B cell (primary cell): ENCODE results near the gene PGF.

Experiments
- EZH2 ChIP-seq: IDR thresholded peaks from 2 replicates; pipeline ENCODE4 v1.6.1; 2012; ENCODE audit warnings: borderline replicate concordance, low read depth, mild to moderate bottlenecking, moderate library complexity, low read length; ENCODE audit not compliant: insufficient read depth, poor library complexity, severe bottlenecking
- TF ChIP-seq, protein P1 (sequence below): fragments of 200-600 bp; IDR thresholded peaks from one replicate; pipeline ENCODE4 v1.8.0; 2022; ENCODE audit warnings: antibody characterized with exemption, mild to moderate bottlenecking

DNA sequence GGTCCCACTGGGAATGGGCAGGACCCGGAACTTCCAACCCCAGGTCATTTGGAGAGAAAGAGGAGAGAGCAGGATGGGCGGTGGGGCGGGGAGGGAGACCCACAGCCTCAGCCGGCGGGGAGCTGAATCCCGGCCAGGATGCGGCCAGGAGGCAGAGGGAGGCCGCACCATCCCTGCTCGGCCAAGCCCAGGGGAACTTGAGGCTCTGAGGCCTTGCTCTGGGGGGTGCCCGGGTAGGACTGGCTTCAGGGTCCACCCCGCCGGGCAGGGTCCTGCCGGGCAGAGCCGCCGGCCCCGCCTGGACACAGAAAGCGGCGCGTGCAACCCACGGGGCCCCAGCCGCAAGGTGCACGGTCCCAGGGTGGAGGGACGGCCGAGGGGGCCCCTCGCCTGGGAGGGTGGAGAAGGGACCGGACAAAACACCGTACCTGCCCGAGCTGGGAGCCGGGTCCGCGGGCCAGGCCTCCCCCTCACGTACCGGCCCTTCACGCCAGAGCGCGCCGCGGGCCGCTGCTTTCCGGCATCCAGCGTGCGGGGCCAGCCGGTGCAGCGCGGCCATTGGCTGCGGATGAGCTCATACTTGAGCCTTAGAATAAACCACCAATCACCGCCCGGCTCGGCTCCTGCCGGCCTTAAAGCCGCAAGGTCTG lies 32.5 kb downstream of the PGF start, which contains the start of gene RPS6KL1:
- TF ChIP-seq, protein P1, sequence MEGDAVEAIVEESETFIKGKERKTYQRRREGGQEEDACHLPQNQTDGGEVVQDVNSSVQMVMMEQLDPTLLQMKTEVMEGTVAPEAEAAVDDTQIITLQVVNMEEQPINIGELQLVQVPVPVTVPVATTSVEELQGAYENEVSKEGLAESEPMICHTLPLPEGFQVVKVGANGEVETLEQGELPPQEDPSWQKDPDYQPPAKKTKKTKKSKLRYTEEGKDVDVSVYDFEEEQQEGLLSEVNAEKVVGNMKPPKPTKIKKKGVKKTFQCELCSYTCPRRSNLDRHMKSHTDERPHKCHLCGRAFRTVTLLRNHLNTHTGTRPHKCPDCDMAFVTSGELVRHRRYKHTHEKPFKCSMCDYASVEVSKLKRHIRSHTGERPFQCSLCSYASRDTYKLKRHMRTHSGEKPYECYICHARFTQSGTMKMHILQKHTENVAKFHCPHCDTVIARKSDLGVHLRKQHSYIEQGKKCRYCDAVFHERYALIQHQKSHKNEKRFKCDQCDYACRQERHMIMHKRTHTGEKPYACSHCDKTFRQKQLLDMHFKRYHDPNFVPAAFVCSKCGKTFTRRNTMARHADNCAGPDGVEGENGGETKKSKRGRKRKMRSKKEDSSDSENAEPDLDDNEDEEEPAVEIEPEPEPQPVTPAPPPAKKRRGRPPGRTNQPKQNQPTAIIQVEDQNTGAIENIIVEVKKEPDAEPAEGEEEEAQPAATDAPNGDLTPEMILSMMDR, result no peak
- TF ChIP-seq EZH2, result no peak
